Measurements from ENCODE around the gene PHOX2B.
"Not testable (repeated sequence)": the region's sequence is repeated elsewhere in the genome, so short reads cannot be mapped to it uniquely, and the experiment has no call there.

PHOX2B gene

GRCh38 chr4:41749631-41750039, 1.1 kb upstream of the PHOX2B start:
- no peak overlapping the region for H3K4me3 ChIP-seq (ENCODE audit: low read depth in 1 of 2, low read length in 2 of 2)
- no peaks in the 10 kb centered on the region for H3K36me3 ChIP-seq (ENCODE audit: control insufficient read depth in 1 of 2, insufficient read depth in 2 of 2, low read length in 2 of 2)
- no peak overlapping the region for H3K27ac ChIP-seq (ENCODE audit: low read depth, low read length)
- peaks cover 81 to 84% of the 10 kb centered on the region in 2 donors for H3K27me3 ChIP-seq (ENCODE audit: control insufficient read depth in 1 of 2, insufficient read depth in 2 of 2, low read length in 2 of 2)
- no peaks in the 10 kb centered on the region for H3K9me3 ChIP-seq (ENCODE audit: control insufficient read depth in 1 of 2, low read length in 2 of 2)
- H3K9ac ChIP-seq (ENCODE audit: low read depth in 1 of 2, low read length in 2 of 2): no peak overlapping the region
- no peaks in the 10 kb centered on the region for H3K4me1 ChIP-seq (ENCODE audit: control insufficient read depth in 1 of 2, insufficient read depth in 2 of 2, low read length in 2 of 2)

DNA sequence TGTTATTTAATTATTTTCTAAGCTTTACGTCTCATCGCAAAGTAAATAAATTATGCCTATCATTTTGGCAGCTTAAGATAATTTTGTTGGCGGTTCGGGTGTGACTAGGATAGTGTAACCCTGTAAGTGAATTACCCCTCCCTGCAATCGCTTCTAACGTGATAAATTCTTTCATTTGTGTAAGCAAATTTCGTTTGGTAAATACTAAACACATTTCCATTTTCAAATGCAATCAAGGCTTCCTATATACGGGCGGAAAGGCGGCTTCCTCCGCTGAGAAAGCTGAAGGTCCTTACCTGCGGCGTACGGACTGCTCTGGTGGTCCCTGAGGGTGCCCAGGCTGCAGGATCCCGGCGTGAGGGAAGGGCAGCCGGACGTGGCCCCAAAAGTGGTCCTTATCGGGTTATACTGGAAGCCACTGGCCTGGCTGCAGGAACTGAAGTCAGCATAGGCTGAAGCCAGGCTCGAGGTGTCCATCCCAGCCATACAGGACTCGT, 403 bp downstream of the PHOX2B start:
- H3K27me3 ChIP-seq (ENCODE audit: control insufficient read depth in 1 of 2, insufficient read depth in 2 of 2, low read length in 2 of 2): peaks cover 87 to 89% of the 10 kb centered on the region in 2 donors
- no peak overlapping the region for H3K27ac ChIP-seq (ENCODE audit: low read depth, low read length)
- H3K9ac ChIP-seq (ENCODE audit: low read depth in 1 of 2, low read length in 2 of 2): no peak overlapping the region
- H3K36me3 ChIP-seq (ENCODE audit: control insufficient read depth in 1 of 2, insufficient read depth in 2 of 2, low read length in 2 of 2): no peaks in the 10 kb centered on the region
- no peak overlapping the region for H3K4me3 ChIP-seq (ENCODE audit: low read depth in 1 of 2, low read length in 2 of 2)
- H3K9me3 ChIP-seq (ENCODE audit: control insufficient read depth in 1 of 2, low read length in 2 of 2): no peaks in the 10 kb centered on the region
- no peaks in the 10 kb centered on the region for H3K4me1 ChIP-seq (ENCODE audit: control insufficient read depth in 1 of 2, insufficient read depth in 2 of 2, low read length in 2 of 2)

- Histone ChIP-seq H3K9me3 (ENCODE audit: control insufficient read depth in 1 of 2, low read length in 2 of 2) (no peaks in the 10 kb centered on the region), H3K9ac (ENCODE audit: low read depth in 1 of 2, low read length in 2 of 2) (no peak overlapping the region), H3K36me3 (ENCODE audit: control insufficient read depth in 1 of 2, insufficient read depth in 2 of 2, low read length in 2 of 2) (no peaks in the 10 kb centered on the region), H3K4me3 (ENCODE audit: low read depth in 1 of 2, low read length in 2 of 2) (no peak overlapping the region), H3K4me1 (ENCODE audit: control insufficient read depth in 1 of 2, insufficient read depth in 2 of 2, low read length in 2 of 2) (no peaks in the 10 kb centered on the region), H3K27ac (ENCODE audit: low read depth, low read length) (no peak overlapping the region), H3K27me3 (ENCODE audit: control insufficient read depth in 1 of 2, insufficient read depth in 2 of 2, low read length in 2 of 2) (peaks cover 80 to 88% of the 10 kb centered on the region in 2 donors)
These were observed 1.1 kb downstream of the PHOX2B start for GRCh38 chr4:41747230-41748055.

DNA sequence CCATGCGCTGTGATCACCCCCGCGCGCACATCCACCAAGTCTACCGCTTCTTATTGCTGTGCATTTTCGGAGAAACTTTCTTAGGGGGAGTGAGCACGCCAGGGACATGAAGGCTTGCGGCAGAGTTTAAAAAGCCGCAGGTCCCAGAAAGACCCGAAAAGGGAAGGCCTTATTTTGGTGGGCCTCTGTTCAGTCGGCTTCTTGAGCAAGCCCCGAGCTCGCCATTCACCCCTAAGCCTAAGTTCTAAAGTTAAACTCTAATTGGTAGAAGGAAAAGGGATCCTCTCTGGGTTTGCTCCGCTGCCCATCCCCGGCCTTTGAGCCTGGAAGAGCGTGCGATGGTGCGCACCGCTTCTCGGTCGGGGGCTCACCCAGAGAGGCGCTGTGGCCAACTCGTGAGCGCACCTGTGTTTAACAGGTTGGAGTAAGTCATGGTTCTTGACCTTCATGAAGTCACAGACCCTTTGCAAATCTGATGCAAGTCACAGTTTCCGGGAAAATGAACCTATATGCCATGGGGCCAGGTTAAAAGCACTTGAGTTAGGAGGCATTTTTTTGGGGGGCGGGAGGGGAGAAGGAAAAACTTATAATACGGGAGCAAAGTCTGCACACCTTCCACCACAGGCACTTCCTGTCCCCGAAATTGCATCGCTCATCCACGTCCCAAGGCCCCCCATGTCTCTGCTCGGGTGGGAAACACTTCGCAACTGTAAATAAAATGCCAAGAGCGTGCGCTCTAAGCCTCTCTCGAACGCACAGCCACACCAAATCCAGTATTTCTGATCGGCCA, 1.9 kb downstream of the PHOX2B start:
- H3K4me3 ChIP-seq (ENCODE audit: low read depth in 1 of 2, low read length in 2 of 2): no peak overlapping the region
- H3K9me3 ChIP-seq (ENCODE audit: control insufficient read depth in 1 of 2, low read length in 2 of 2): no peaks in the 10 kb centered on the region
- H3K4me1 ChIP-seq (ENCODE audit: control insufficient read depth in 1 of 2, insufficient read depth in 2 of 2, low read length in 2 of 2): no peaks in the 10 kb centered on the region
- peaks cover 74 to 80% of the 10 kb centered on the region in 2 donors for H3K27me3 ChIP-seq (ENCODE audit: control insufficient read depth in 1 of 2, insufficient read depth in 2 of 2, low read length in 2 of 2)
- H3K9ac ChIP-seq (ENCODE audit: low read depth in 1 of 2, low read length in 2 of 2): no peak overlapping the region
- no peaks in the 10 kb centered on the region for H3K36me3 ChIP-seq (ENCODE audit: control insufficient read depth in 1 of 2, insufficient read depth in 2 of 2, low read length in 2 of 2)
- H3K27ac ChIP-seq (ENCODE audit: low read depth, low read length): no peak overlapping the region

- no peaks in the 10 kb centered on the region for H3K4me1 ChIP-seq (ENCODE audit: control insufficient read depth in 1 of 2, insufficient read depth in 2 of 2, low read length in 2 of 2)
- no peaks in the 10 kb centered on the region for H3K36me3 ChIP-seq (ENCODE audit: control insufficient read depth in 1 of 2, insufficient read depth in 2 of 2, low read length in 2 of 2)
- H3K4me3 ChIP-seq (ENCODE audit: low read depth in 1 of 2, low read length in 2 of 2): no peak overlapping the region
- H3K9me3 ChIP-seq (ENCODE audit: control insufficient read depth in 1 of 2, low read length in 2 of 2): no peaks in the 10 kb centered on the region
- no peak overlapping the region for H3K9ac ChIP-seq (ENCODE audit: low read depth in 1 of 2, low read length in 2 of 2)
- H3K27ac ChIP-seq (ENCODE audit: low read depth, low read length): no peak overlapping the region
- H3K27me3 ChIP-seq (ENCODE audit: control insufficient read depth in 1 of 2, insufficient read depth in 2 of 2, low read length in 2 of 2): peaks cover 68 to 74% of the 10 kb centered on the region in 2 donors
These were observed 2.5 kb downstream of the PHOX2B start for GRCh38 chr4:41746025-41746439.

GRCh38 chr4:41745292-41746024, 3.1 kb downstream of the PHOX2B start:
- no peaks in the 10 kb centered on the region for H3K4me1 ChIP-seq (ENCODE audit: control insufficient read depth in 1 of 2, insufficient read depth in 2 of 2, low read length in 2 of 2)
- no peak overlapping the region for H3K4me3 ChIP-seq (ENCODE audit: low read depth in 1 of 2, low read length in 2 of 2)
- H3K27ac ChIP-seq (ENCODE audit: low read depth, low read length): no peak overlapping the region
- no peaks in the 10 kb centered on the region for H3K9me3 ChIP-seq (ENCODE audit: control insufficient read depth in 1 of 2, low read length in 2 of 2)
- H3K27me3 ChIP-seq (ENCODE audit: control insufficient read depth in 1 of 2, insufficient read depth in 2 of 2, low read length in 2 of 2): peaks cover 62 to 68% of the 10 kb centered on the region in 2 donors
- H3K36me3 ChIP-seq (ENCODE audit: control insufficient read depth in 1 of 2, insufficient read depth in 2 of 2, low read length in 2 of 2): no peaks in the 10 kb centered on the region
- no peak overlapping the region for H3K9ac ChIP-seq (ENCODE audit: low read depth in 1 of 2, low read length in 2 of 2)

- Histone ChIP-seq H3K9ac (ENCODE audit: low read depth in 1 of 2, low read length in 2 of 2) (no peak overlapping the region), H3K4me1 (ENCODE audit: control insufficient read depth in 1 of 2, insufficient read depth in 2 of 2, low read length in 2 of 2) (no peaks in the 10 kb centered on the region), H3K9me3 (ENCODE audit: control insufficient read depth in 1 of 2, low read length in 2 of 2) (no peaks in the 10 kb centered on the region), H3K27me3 (ENCODE audit: control insufficient read depth in 1 of 2, insufficient read depth in 2 of 2, low read length in 2 of 2) (peaks cover 56 to 61% of the 10 kb centered on the region in 2 donors), H3K4me3 (ENCODE audit: low read depth in 1 of 2, low read length in 2 of 2) (no peak overlapping the region), H3K36me3 (ENCODE audit: control insufficient read depth in 1 of 2, insufficient read depth in 2 of 2, low read length in 2 of 2) (no peaks in the 10 kb centered on the region), H3K27ac (ENCODE audit: low read depth, low read length) (no peak overlapping the region)
These were observed 3.8 kb downstream of the PHOX2B start for GRCh38 chr4:41744572-41745291.

DNA sequence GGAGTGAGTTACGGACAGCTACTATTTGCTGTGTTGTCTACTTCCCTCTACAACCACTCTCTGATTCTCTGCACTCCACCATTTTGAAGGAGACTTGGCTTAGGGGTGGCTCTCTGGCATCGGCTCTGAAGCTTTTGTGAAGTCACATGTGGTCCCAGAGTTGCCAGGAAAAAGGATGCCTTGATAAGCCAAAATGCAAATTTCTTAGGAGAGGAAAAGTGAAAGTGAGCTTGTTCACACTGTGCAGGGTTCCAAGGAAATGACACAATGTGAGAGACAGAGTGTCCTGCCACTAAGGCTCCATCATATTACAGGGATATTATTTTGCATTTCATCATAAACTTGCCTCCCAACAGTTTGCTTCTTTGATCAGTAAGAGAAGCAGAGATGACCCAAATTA, 7.2 kb downstream of the PHOX2B start:
- Histone ChIP-seq H3K27me3 (ENCODE audit: control insufficient read depth in 1 of 2, insufficient read depth in 2 of 2, low read length in 2 of 2) (peaks cover 22 to 29% of the 10 kb centered on the region in 2 donors), H3K9ac (ENCODE audit: low read depth in 1 of 2, low read length in 2 of 2) (no peak overlapping the region), H3K4me3 (ENCODE audit: low read depth in 1 of 2, low read length in 2 of 2) (no peak overlapping the region), H3K36me3 (ENCODE audit: control insufficient read depth in 1 of 2, insufficient read depth in 2 of 2, low read length in 2 of 2) (no peaks in the 10 kb centered on the region), H3K9me3 (ENCODE audit: control insufficient read depth in 1 of 2, low read length in 2 of 2) (no peaks in the 10 kb centered on the region), H3K4me1 (ENCODE audit: control insufficient read depth in 1 of 2, insufficient read depth in 2 of 2, low read length in 2 of 2) (no peaks in the 10 kb centered on the region), H3K27ac (ENCODE audit: low read depth, low read length) (no peak overlapping the region)

DNA sequence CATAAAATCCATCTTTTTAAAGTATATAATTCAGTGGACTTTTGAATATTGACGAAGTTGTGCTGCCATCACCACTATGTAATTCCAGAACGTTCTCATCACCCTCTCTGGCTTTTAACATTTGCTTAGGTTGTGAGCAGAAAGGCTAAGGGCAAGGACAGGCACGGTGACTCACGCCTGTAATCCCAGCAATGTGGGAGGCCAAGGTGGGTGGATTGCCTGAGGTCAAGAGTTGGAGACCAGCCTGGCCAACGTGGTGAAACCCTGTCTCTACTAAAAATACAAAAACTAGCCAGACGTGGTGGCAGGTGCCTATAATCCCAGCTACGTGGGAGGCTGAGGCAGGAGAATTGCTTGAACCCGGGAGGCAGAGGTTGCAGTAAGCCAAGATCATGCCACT, 11.0 kb downstream of the PHOX2B start:
- not testable (repeated sequence) for H3K27me3 ChIP-seq (ENCODE audit: control insufficient read depth in 1 of 2, insufficient read depth in 2 of 2, low read length in 2 of 2); H3K27ac ChIP-seq (ENCODE audit: low read depth, low read length); H3K4me3 ChIP-seq (ENCODE audit: low read depth in 1 of 2, low read length in 2 of 2)

More for the DNA sequence above, 11.0 kb downstream of the PHOX2B start:
- H3K9ac ChIP-seq (ENCODE audit: low read depth in 1 of 2, low read length in 2 of 2); H3K9me3 ChIP-seq (ENCODE audit: control insufficient read depth in 1 of 2, low read length in 2 of 2); H3K36me3 ChIP-seq (ENCODE audit: control insufficient read depth in 1 of 2, insufficient read depth in 2 of 2, low read length in 2 of 2); H3K4me1 ChIP-seq (ENCODE audit: control insufficient read depth in 1 of 2, insufficient read depth in 2 of 2, low read length in 2 of 2): not testable (repeated sequence)

Data from duodenal mucosa (tissue), 2 donors.